GM18873 (cell line): Measurements from ENCODE around the gene CCDC78.

Source experiments
- ATAC-seq: cut with Tn5 transposase; IDR thresholded peaks from one replicate; pipeline ENCODE4 v1.9.1; 2021; ENCODE audit warnings: mild to moderate bottlenecking, moderate library complexity, moderate number of reproducible peaks; ENCODE audit not compliant: unreplicated experiment, low FRiP score

Gene CCDC78

DNA sequence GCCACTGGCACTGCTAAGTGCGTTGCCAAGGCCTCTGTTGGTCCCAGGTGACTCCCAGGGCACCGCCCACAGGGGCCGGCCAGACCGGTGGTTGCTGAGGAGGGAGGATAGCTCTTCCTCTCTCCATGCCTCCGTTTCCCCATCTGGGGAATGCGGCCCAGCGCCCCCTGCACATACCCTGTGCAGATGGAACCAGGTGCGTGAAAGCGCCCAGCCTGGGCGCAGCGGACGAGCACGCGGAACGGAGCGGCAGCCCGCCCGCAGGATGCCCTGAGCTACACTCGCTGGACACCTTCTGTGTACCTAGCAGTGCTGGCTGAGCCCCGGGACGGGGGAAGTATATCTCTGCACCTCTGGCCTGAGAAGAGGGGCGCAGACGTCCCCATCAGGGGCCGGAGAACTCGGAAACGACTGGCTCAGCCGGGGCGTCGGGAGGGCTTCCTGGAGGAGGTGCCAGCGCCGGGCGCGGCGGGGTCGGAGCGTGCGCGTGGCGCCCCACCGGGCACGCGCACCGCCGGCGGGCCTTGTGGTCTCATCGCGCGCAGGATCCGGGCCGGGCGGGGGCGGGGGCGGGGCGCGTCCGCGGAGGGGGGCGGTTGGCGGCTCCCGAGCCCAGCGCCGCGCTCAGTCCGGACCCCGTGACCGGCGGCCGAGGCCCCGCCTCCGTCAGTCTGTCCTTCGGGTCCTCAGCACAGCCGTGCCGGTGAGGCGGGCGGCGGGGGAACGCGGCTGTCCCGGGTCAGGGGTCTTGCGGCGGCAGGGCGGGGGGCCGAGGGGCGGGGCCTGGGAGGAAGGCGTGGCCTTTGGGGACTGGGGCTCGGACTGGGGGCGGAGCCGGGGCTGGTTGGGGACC lies at the start of gene CCDC78, which contains the start of gene HAGHL:
Gene CCDC78 (minus strand): TSS at position 6 of the 853 bp plus-strand sequence. CDS start 76 bp downstream, outside the sequence.
Gene HAGHL (plus strand): TSS at position 669 of the 853 bp plus-strand sequence. CDS start 404 bp downstream, outside the sequence.
- no peak for ATAC-seq

DNA sequence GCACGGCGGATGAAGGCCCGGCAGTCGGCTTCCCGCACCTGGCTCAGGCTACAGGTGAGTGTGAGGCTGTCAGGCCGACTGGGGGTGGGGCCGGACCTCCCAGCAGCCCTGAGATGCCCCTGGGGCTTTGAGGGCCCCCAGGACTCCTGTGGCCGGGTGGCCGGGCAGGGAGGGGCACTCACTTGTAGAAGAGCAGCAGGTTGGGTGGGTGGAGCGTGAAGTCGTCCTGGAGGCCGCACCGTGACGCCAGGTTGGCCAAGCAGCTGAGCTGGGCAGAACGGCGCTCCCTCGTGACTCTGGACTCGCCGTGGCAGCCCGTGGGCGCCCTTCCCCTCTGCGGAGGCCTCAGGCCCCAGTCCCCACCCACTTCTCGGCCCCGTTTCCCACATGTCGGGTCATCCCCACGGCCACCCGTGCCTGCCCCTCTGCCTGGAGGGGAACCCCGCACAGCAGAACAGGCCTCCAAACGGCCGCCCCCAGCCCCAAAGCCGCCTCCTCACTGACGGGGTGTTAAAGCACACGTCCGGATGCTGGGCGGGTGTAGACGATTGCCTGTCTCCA lies 49.1 kb upstream of the CCDC78 start:
- ATAC-seq = no peak

DNA sequence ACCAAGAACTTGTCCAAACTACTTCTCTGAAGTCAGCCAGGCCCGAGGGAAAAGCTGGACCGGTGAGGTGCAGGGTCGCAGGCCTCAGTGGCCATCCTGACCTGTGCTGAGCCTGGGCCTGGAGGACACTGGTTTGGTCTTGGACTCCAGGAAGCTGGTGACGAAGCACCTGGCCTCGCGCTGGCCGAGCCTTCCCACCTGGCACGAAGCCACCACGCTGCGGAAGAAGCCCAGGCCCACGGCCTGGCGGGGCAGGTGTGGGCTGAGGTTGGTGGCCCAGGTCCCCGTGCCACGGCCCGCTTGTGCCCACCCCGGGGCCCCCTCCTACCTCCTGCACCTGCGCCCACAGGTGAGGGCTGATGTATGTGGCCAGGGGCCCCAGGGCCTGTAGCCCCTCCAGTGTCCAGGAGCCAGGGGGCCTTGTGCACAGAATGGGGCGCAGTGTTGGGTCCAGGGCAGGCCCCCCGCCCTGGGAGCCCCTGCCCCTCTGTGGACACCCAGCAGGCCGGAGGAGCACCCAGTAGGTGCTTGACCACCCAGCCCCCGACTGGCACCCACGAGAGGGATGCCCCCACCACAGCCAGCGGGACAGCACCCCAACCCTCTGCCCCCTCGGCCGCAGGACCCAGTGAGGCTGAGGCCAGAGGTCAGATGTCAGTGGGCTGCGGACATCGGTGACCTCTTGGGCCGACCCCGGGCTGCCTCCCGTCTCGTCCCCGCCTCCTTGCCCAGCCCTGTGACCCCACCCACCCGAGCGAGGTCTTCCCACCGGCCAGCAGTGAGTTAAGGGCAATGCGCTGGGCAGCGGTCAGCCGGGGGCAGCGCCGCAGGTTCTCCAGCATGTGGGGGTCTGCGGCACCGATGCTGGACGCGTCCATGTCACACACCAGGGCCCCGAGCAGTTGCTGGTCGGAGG lies 48.1 kb upstream of the CCDC78 start:
- no peak for ATAC-seq

DNA sequence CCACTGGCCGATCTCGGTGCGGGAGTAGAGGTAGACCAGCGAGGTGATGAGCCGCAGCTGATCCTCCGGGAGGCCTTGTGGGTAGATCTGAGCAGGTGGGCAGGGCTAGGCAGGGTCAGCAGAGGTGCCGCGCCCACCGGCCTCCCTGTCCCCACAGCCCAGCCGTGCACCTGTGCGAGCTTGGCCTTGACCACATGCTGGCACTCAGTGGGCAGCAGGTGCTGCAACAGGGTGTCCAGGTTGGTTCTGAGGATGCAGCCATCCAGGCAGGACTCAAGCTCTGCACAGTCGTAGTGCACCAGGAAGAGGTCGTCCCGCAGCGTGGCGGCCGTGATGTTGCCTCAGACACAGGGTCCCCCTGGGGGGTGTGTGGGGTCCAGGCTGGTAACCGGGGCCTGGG lies 46.7 kb upstream of the CCDC78 start:
- no peak for ATAC-seq

DNA sequence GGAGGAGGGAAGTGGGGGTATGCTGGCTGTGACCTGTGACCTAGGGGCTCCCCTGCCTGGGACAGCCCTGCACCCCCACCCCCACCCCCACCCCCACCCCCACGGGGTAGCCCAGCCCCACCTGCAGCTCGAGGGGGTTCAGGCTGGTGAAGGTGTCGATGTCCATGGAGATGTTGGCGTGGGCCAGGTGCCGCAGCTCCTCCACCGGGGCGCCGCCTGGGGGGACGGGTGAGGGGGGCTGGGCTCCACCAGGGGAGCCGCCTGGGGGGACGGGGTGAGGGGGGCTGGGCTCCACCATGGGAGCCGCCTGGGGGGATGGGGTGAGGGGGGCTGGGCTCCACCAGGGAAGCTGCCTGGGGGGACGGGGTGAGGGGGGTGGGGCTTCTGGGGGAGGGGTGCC lies 44.2 kb upstream of the CCDC78 start:
- ATAC-seq = no peak

DNA sequence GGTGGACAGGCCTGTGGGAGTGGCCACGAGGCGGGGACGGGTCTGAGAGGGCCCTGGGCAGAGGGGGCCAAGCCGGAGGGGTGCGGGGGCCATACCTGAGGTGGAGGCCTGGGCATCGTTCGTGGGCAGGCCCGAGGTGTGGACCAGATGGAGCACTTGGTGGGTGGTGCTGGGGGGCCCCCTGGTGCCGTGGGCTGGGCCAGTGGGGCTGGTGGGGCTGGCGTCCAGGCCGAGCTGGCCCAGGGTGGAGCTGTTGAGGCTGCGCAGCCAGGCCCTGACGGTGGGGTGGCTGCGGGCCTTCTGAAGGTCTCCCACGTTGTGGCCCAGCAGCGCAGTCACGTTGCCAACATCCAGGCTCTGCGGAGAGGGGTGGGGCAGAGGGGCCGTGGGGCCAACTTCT lies 43.7 kb upstream of the CCDC78 start:
- no peak for ATAC-seq

DNA sequence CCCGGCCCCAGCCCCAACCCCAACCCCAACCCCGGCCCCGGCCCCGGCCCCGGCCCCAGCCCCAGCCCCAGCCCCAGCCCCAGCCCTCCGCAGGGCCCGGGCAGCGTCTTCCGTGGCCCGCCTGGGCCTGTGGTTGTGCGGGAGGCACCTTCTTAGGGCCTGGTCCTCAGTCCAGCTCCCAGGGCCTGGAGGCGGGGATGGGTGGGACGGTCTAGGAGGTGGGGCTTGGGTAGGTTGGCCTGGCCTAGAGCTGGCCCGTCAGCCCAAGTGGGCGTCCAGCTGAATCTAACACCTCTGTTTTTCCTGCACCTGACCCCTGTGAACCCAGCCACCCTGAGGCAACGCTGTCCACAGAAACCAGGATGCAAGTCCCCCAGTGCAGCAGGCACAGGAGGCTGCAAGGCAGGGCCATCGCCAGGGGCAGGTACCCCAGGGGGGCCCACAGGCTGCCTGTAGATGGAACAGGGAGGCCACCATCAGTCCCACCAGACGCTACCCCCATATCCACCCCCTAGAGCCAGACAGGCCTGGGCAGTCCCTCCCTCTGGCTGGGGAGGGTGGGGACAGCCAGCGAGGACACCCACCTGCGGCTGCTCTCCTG lies 43.0 kb upstream of the CCDC78 start:
- no peak for ATAC-seq

DNA sequence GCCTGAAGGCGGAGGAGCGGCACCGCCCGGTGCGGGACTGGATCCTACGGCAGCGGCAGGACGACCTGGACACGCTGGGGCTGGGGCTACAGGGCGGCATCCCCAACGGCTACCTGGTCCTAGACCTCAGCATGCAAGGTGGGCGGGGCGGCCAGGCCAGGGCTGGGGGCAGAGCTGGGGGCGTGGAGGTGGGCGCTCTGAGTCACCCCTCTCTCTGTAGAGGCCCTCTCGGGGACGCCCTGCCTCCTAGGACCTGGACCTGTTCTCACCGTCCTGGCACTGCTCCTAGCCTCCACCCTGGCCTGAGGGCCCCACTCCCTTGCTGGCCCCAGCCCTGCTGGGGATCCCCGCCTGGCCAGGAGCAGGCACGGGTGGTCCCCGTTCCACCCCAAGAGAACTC lies 42.2 kb upstream of the CCDC78 start:
- ATAC-seq = no peak

DNA sequence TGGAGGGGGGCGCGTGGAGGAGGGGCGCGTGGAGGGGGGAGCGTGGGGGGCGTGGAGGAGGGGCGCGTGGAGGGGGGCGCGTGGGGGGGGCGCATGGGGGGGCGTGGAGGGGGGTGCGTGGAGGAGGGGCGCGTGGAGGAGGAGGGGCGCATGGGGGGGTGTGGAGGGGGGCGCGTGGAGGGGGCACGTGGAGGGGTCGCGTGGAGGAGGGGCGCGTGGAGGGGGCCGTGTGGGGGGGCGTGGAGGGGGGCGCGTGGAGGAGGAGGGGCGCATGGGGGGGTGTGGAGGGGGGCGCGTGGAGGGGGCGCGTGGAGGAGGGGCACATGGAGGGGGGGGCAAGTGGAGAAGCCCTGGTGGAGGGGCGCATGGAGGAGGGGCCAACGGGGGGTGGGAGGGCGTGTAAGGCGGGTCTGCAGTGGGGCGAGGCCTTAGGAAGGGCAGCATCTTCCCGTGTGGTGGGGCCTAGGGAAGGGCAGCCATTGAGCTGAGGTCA lies 41.5 kb upstream of the CCDC78 start:
- ATAC-seq = no peak

DNA sequence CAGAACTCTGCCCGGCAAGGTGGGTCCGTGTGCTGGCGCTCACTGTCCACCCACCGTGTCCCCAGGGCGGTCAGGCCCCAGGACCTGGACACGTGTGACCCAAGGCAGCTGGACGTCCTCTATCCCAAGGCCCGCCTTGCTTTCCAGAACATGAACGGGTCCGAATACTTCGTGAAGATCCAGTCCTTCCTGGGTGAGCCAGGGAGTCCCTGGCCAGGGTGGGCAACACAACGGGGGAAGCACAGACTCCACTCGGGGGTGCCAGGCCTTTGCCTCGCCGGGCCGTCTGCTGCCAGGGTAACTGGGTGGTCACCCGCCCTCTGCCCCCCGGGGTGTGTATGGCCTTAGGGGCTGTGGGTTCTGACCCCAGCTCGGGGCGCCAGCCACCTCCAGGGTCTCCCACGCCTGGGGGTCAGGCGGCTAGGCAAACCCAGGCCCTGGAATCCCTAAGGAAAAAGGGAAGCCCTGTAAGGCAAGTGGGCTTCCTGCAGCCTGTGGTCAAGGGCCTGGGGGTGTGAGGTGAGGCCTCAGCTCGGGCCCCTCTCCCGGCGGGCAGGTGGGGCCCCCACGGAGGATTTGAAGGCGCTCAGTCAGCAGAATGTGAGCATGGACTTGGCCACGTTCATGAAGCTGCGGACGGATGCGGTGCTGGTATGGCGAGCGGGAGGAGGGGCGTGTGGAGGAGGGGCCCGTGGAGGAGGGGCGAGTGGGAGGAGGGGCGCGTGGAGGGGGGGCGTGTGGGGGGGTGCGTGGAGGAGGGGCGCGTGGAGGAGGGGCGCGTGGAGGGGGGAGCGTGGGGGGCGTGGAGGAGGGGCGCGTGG lies 40.8 kb upstream of the CCDC78 start:
- ATAC-seq = no peak

DNA sequence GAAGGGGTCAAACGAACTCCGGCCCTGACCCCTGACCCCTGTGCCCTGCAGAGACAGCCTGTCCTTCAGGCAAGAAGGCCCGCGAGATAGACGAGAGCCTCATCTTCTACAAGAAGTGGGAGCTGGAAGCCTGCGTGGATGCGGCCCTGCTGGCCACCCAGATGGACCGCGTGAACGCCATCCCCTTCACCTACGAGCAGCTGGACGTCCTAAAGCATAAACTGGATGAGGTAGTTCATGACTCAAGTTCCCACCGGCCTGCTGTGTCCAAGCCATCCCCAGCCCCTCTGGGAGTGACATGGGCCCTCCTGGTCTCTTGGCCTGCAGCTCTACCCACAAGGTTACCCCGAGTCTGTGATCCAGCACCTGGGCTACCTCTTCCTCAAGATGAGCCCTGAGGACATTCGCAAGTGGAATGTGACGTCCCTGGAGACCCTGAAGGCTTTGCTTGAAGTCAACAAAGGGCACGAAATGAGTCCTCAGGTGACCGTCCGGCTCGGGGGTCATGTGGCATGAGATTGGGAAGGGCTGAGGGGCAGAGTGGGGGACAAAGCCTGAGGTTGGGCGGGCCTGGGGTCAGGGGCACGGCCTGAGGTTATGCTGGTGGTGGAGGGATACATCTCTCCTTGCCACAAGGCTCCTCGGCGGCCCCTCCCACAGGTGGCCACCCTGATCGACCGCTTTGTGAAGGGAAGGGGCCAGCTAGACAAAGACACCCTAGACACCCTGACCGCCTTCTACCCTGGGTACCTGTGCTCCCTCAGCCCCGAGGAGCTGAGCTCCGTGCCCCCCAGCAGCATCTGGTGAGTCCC lies 40.0 kb upstream of the CCDC78 start:
- no peak for ATAC-seq

DNA sequence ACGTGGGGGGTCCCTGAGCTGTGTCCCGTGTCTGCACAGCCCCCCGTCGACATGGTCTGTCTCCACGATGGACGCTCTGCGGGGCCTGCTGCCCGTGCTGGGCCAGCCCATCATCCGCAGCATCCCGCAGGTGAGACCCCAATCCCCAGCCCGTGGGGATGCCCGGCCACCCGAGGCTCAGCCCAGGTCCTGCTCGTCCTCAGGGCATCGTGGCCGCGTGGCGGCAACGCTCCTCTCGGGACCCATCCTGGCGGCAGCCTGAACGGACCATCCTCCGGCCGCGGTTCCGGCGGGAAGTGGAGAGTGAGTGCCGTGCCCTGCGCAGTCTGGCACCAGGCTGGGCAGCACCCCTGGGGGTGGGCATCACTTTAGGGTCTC lies 39.2 kb upstream of the CCDC78 start:
- ATAC-seq = no peak

DNA sequence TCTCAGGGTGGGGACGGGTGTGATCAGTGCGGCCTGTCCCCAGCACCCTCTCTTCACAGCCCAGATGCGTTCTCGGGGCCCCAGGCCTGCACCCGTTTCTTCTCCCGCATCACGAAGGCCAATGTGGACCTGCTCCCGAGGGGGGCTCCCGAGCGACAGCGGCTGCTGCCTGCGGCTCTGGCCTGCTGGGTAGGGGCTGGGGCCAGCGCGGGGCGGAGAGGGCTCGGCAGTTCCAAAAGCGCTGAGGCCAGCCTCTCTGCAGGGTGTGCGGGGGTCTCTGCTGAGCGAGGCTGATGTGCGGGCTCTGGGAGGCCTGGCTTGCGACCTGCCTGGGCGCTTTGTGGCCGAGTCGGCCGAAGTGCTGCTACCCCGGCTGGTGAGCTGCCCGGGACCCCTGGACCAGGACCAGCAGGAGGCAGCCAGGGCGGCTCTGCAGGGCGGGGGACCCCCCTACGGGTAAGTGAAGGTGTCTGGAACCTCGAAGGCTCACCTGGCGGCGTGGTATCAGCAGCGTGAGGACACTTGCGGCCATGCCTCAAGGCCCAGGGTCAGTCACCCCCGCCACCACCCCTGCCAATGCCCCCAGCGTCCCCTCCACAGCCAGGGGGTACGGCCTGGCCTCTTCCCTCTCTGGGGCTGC lies 38.7 kb upstream of the CCDC78 start:
- ATAC-seq = no peak

DNA sequence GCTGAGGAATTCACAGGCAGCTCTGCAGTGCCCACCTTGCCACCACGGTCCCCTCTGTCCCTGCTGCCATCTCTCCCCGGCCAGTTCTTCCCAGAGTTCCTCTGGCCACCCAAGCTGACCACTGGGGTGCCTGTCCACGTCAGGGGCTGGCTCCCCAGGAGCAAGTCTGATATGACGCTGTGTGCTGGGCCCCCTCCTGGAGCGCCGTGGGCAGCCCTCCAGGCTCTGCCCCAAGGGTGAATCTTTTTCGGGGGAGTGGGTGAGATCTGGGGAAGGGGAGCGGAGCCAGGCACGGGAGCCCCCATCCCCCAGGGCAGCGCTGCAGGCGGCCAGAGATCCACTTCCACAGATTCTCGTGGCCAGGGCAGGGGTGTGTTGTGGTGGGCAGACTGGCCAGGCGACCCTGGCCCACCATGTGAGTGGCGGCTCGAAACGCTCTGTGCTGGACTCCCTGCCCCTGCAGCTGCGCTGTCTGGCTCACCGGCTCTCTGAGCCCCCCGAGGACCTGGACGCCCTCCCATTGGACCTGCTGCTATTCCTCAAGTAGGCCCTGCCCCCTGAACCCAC lies 38.0 kb upstream of the CCDC78 start:
- ATAC-seq = no peak

DNA sequence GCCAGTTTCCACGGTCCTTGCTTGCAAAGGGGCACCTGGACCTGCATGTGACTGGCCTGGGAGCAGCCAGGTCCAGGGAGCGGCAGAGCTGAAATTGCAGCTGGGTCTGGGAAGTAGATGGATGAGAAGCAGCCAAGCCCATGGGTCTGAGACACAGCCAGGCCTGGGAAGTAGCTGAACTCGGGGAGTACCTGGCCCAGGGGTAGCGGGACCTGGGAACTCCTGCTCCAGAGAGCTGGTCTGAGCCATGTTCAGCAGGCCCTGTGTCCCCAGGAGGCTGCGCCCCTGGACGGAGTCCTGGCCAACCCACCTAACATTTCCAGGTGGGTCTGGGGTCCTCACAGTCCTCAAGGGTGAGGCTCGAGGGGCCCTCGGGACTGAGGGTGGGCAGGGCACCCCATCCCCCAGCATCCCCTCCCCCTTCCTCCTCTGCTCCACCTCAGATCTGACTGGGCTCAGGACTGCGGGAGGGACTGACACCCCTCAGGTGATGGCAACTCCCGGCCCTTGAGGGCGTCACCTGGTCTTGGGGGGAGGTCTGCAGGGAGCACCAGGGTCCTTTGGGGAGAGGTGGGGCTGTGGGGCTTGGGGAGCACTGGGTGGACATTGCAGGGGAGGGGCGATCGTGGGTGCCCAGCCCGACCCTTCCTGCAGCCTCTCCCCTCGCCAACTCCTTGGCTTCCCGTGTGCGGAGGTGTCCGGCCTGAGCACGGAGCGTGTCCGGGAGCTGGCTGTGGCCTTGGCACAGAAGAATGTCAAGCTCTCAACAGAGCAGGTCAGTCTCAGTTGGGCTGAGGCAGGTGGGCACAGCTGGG lies 37.3 kb upstream of the CCDC78 start:
- ATAC-seq = no peak

DNA sequence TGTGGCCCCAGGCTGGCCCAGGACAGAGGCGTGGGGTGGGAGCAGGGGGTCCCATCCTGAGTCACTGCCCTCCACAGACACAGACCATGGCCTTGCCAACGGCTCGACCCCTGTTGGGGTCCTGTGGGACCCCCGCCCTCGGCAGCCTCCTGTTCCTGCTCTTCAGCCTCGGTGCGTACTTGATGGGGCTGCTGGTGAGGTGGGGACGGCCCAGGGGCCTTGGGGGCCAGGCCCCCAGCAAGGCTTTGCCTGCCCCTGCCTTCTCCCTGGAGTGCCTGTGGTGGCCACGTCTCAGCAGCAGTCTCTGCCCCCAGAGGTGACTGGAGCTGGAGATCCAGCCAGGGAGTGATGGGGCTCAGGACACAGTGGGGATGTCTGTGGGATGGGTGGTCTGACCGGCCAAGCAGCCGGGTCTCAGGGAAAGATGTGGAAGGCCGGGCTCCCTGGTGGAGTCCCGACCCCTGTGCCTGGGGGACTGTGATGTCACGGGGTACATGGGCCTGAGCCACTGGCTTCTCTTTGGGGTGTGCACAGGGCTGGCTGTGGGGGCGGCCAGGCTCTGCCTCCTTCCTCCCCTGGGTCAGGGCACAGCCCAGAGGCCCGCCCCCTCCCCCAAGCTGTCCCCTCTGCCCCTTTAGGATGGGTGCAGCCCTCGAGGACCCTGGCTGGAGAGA lies 36.5 kb upstream of the CCDC78 start:
- no peak for ATAC-seq
